Measurements from ENCODE around the gene EYA2.

EYA2 gene

GRCh38 chr20:47041396-47041899, 146.8 kb downstream of the EYA2 start:
- Histone ChIP-seq H3K4me1 (ENCODE audit: low read depth, poor library complexity, severe bottlenecking) (no peaks in the 10 kb centered on the region), H3K27ac (no peak overlapping the region), H3K9ac (no peak overlapping the region), H3K36me3 (ENCODE audit: insufficient read depth) (no peaks in the 10 kb centered on the region; the same call in 1 of the 2 replicates), H3K27me3 (ENCODE audit: insufficient read depth, low read depth) (no peaks in the 10 kb centered on the region), H4K20me1 (ENCODE audit: insufficient read depth) (no peaks in the 10 kb centered on the region), H3K4me3 (IDR thresholded peaks at IDR 0.05; ENCODE audit: insufficient read depth, low read depth, low read length) (no peak overlapping the region), H2AFZ (ENCODE audit: low read depth) (no peak overlapping the region), H3K79me2 (ENCODE audit: insufficient read depth, low read depth) (no peaks in the 10 kb centered on the region), H3K4me2 (no peak overlapping the region)
- no peak for TF ChIP-seq CTCF (conservative IDR thresholded peaks at IDR 0.05; ENCODE audit: low read depth, low read length)

- Histone ChIP-seq H3K79me2 (ENCODE audit: insufficient read depth, low read depth) (no peaks in the 10 kb centered on the region), H4K20me1 (ENCODE audit: insufficient read depth) (no peaks in the 10 kb centered on the region), H3K4me1 (ENCODE audit: low read depth, poor library complexity, severe bottlenecking) (no peaks in the 10 kb centered on the region), H3K4me2 (no peak overlapping the region), H3K27me3 (ENCODE audit: insufficient read depth, low read depth) (no peaks in the 10 kb centered on the region), H3K9ac (no peak overlapping the region), H3K4me3 (IDR thresholded peaks at IDR 0.05; ENCODE audit: insufficient read depth, low read depth, low read length) (no peak overlapping the region), H2AFZ (ENCODE audit: low read depth) (no peak overlapping the region), H3K36me3 (ENCODE audit: insufficient read depth) (no peaks in the 10 kb centered on the region; the same call in 1 of the 2 replicates), H3K27ac (no peak overlapping the region)
- no peak for TF ChIP-seq CTCF (conservative IDR thresholded peaks at IDR 0.05; ENCODE audit: low read depth, low read length)
Measured at GRCh38 chr20:47042464-47042863, 147.8 kb downstream of the EYA2 start.

GRCh38 chr20:47043086-47043485, 148.4 kb downstream of the EYA2 start:
- Histone ChIP-seq H3K4me1 (ENCODE audit: low read depth, poor library complexity, severe bottlenecking) (no peaks in the 10 kb centered on the region), H3K4me3 (IDR thresholded peaks at IDR 0.05; ENCODE audit: insufficient read depth, low read depth, low read length) (no peak overlapping the region), H2AFZ (ENCODE audit: low read depth) (no peak overlapping the region), H3K79me2 (ENCODE audit: insufficient read depth, low read depth) (no peaks in the 10 kb centered on the region; the same call in 1 of the 2 replicates), H3K27me3 (ENCODE audit: insufficient read depth, low read depth) (no peaks in the 10 kb centered on the region), H3K27ac (no peak overlapping the region), H4K20me1 (ENCODE audit: insufficient read depth) (no peaks in the 10 kb centered on the region), H3K4me2 (no peak overlapping the region), H3K9ac (no peak overlapping the region), H3K36me3 (ENCODE audit: insufficient read depth) (no peaks in the 10 kb centered on the region; the same call in 1 of the 2 replicates)
- no peak for TF ChIP-seq CTCF (conservative IDR thresholded peaks at IDR 0.05; ENCODE audit: low read depth, low read length)

GRCh38 chr20:47044938-47045337, 150.3 kb downstream of the EYA2 start:
- Histone ChIP-seq H3K4me2 (no peak overlapping the region), H2AFZ (ENCODE audit: low read depth) (no peak overlapping the region), H3K9ac (no peak overlapping the region), H3K27me3 (ENCODE audit: insufficient read depth, low read depth) (no peaks in the 10 kb centered on the region), H3K36me3 (ENCODE audit: insufficient read depth) (no peaks in the 10 kb centered on the region; the same call in 1 of the 2 replicates), H3K27ac (no peak overlapping the region), H3K4me1 (ENCODE audit: low read depth, poor library complexity, severe bottlenecking) (no peaks in the 10 kb centered on the region), H3K4me3 (IDR thresholded peaks at IDR 0.05; ENCODE audit: insufficient read depth, low read depth, low read length) (no peak overlapping the region), H4K20me1 (ENCODE audit: insufficient read depth) (no peaks in the 10 kb centered on the region), H3K79me2 (ENCODE audit: insufficient read depth, low read depth) (no peaks in the 10 kb centered on the region; the same call in 1 of the 2 replicates)
- TF ChIP-seq CTCF (conservative IDR thresholded peaks at IDR 0.05; ENCODE audit: low read depth, low read length), result no peak

Measured in KMS-11 (cell line).